ENCODE measurements around the gene ZFP42.
"Not testable (repeated sequence)": the region's sequence is repeated elsewhere in the genome, so short reads cannot be mapped to it uniquely, and the experiment has no call there.

The ZFP42 gene

DNA sequence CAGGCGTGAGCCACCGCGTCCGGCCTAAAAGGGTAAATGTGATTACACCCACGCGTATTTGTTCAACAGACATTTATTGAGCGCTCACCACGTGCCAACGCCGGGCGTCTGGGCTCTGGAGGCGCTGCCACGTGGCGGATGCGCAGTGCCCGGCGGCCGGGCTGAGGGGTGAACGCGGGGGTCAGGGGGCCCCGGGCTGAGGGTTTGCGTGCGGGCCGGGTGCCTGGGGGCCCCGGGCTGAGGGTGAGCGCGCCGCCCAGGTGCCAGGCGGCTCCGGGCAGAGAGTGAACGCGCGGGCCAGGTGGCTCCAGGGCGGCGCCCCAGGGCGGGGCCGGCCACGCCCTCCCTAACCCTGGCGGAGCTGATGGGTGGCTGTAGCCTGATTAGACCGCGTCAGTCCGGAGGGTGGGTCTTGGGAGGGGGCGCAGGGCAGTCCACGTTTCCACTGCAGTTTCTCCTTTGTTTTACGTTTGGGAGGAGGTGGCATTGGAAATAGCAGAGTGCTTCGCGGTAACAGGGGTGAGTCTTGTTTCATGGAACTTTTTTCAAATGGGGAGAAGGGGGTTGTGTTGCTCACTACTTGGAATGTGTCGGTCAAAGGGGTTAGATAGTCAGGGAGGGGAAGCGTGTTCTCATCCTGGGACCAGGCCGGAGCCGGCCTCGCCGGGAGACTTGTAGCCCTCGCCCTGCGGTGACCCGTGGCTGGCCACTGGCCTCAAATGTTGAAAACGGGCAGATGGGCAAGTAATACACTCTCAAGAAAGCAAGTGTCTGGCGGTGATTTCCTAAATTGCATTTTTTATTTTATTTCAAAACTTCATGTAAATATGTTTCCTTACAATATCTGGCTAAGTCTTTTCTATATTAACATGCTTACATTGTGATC is at the start of gene ZFP42:
Gene ZFP42, plus strand, starts transcription at position 450 of the 886 bp plus-strand sequence. CDS start 7,037 bp downstream, outside the sequence.
- DNase-seq: no peak

DNA sequence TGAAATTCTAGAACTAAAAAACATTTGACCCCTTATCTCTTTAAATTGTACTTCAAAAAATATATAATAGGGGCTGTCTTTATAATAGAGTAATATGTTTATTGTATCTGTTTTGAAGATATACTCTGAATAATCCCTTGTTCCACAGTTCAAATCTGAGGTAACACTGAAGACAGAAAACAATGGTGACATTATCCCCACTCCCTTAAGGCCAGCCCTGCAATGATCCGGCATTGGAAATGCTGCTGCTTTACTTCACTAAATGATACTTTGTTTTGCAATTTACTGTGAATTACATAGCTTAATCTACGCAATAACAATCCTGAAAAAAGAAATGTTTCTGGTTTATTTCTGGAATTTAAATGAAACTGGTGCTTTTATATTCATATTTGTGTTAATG is 34.4 kb upstream of the ZFP42 start:
- DNase-seq: no peak

DNA sequence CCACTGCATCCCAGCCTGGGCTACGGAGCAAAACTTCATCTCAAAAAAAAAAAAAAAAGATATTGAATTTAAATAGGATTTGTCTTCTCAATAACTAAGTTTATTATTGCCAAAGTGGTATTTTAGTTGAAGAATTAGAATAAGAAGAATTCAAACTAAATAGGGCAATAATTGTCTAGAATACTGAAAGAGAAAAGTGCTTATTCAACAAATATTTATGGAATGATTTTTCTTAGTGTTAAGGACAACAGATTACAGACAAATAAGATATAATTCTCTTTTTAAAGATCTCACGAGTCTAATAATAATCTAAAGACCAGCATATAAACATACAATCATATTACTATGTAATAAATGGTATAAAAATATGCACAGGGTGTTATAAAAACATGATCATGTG is 33.6 kb upstream of the ZFP42 start:
- no peak for DNase-seq

DNA sequence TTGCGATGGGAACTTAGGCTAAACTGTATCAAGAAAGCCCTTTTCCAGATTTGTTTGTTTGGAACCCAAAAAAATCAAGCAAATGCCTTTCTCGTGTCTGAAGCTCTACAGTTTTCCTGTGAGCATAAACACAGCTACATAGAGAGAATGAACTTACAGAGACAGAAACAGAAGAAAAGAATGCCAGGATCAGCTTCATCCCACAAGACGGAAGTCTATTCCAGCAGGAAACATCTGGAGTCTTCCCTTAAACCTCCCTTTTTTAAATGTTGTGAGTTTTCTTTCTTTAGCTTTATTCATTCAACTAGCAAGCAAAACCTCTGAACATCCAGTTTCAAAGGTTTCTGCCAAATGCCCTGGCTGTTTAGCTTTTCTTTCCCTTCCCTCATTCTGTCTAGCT is 32.6 kb upstream of the ZFP42 start:
- no peak for DNase-seq

DNA sequence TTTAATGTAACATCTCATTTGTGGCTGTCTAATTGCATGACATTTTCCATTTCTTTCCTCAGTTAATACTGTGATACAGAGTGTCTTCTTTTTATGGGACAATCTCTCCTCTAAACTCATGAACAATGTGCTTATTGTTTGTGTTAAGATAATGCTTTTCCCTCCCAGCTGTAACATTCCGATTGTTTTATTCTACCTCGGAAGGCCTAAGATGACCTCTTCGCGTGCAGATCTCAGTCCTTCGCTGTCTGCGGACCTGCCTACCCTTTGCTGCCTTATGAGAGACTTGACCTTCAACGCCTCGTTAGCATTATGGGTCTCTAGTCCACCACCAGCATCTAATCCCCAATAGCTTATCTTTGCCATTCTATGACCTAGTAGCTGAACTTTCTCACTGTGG is 29.8 kb upstream of the ZFP42 start:
- no peak for DNase-seq

DNA sequence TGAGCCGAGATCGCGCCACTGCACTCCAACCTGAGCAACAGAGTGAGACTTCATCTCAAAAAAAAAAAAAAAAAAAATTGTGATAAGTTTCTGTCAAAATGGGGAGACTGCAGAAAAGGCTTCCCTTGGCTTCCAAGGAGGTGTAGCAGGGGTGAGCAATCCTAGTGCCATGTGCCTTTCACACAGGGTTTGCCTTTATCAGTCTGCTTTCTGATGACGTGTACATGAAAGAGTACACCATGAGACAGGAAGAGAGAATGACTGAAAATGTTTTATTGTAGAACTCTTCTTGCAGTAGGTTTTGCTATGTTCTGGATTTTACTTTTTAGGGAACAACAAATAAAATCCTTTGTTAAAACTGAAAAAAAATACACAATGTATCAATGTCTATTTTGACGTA is 23.4 kb upstream of the ZFP42 start:
- DNase-seq: no peak

DNA sequence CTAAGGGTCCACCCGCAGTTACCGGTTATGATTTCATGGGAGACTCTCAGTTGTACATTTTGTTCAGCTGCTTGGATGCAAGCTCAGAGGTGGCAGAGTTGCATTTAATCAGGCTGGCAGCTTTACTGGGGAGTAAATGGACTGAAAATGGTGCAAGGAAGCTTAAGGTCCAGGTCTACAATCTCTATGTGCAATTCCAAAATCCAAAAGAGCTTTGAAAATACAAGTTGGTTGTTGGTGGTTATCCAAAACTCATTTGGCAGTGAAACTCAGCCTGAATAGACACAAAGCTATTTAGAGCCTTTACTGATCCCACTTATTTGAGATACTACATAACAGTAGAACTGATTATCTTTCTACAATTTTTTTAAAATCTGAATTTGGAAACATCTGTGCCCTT is 11.8 kb upstream of the ZFP42 start:
- no peak for DNase-seq

DNA sequence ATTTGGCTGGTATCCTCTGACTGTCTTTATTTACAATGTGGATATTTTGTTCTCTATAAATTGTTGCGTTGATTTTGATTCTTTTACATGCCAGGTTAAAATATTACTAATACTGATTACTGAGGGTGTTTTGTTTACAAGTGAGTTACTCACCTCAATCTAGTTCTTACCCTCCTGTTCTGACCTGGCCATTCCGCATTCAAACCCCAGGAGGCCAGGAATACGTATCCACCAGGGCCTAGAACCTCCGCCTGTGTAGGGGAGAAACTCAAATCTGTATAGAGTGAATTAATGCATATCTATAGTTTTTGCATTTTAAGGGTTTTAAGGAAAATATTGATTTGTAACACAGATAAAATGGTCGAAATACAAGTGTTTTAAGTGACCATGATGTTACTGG is 2.6 kb upstream of the ZFP42 start:
- DNase-seq: no peak

DNA sequence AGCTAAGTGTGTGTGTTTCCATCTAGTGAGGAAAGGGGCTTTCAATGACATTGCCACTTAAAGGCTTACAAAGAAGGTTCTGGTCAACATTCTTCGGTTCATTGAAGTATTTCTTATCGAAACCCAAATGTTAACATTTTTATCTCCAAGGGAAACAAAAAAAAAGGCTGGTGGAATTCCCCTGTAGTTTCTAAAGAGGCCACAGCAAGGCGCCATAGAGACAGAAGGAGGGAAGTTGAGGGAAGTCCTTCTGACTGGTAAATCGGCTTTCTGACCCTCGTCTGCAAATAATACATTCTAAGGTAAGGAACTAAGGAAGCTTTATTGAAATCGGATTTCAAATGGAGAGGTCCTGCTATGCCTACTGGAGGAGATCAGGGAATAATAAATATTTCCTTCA is 1.7 kb upstream of the ZFP42 start:
- no peak for DNase-seq

DNA sequence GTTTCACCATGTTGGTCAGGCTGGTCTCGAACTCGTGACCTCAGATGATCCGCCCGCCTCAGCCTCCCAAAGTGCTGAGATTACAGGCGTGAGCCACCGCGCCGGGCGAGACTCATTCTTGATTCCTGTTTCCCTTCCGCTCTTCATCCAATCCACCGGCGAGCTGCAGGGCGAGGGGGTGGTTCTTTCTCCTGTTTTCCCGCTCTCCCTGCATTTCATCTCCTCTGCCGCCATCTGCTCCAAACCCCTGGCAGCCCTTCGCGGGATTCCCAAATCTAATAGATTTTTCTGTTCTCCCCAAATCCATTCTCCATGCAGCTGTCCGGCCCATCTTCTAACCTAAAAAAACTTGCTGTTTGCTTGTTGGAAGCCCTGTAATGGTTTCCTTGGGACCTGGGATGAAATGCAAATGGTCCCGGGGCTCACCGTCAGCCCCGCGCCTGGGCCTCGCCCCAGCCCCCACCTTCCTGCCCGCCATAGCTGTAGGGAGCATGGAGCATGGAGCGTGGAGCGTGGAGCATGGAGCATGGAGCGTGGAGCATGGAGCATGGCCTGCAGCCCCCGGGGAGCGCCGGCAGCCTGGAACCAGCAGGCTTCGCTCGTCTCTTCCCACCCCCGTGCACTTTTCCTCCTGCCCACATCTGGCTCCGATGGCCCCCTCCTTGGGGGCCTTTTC is 1.1 kb downstream of the ZFP42 start:
- DNase-seq: no peak

DNA sequence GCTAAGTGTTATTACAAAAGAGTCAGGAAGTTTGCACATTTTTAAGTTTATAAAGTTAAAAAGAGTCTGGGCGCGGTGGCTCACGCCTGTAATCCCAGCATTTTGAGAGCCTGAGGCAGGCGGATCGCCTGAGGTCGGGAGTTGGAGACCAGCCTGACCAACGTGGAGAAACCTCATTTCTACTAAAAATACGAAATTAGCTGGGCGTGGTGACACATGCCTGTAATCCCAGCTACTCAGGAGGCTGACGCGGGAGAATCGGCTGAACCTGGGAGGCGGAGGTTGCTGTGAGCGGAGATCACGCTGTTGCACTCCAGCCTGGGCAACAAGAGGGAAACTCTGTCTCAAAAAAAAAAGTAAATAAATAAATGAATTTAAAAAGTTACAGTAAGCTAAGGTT is 2.4 kb downstream of the ZFP42 start:
- not testable (repeated sequence) for DNase-seq

DNA sequence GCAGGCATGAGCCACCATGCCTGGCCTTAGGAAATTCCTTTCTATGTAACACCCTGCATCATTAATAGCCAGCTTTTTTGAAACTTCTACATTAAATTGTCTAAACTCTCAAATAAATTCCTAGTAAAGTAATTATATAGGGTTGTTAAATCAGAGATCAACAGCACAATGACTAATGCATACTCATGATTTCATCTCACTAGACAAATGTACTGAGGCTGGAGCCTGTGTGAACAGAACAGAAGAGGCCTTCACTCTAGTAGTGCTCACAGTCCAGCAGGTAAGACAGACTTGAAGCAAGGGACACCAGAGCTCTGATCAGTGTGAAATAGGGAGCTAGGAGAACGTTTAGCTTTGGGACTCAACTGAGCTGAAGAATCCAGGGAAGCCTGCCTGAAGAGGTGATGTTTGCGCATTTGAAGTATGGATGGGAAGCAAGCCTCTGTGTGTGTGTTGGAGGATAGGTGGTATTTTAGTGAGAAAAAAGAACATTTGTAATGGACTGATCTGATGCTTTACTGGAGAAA is 3.9 kb downstream of the ZFP42 start:
- no peak for DNase-seq

DNA sequence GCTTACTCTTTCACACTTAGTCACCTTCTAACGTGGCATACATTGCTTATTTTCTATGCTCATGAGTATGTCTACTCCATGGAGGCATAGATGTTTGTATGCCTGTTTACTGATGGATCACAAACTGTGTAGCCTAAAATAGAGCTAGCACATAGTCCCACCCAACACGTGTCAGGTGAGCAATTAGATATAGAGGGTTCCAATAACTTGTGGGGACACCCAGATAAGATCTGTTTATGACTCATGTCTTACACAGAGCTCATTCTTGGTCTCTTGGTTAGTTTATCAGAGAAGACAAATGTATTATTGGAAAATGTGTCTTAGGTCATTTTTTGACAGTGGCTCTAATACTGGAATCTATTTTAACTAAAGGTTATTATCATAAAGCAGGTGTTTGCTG is 6.8 kb downstream of the ZFP42 start:
- DNase-seq: no peak

DNA sequence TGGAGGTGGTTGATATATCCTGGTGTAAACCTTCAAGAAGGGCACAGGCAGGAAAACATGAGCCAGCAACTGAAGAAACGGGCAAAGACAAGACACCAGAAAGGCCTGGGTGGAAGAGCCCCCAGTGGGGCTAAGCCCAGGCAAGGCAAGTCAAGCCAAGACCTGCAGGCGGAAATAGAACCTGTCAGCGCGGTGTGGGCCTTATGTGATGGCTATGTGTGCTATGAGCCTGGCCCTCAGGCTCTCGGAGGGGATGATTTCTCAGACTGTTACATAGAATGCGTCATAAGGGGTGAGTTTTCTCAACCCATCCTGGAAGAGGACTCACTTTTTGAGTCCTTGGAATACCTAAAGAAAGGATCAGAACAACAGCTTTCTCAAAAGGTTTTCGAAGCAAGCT is 7.2 kb downstream of the ZFP42 start:
- DNase-seq: no peak

DNA sequence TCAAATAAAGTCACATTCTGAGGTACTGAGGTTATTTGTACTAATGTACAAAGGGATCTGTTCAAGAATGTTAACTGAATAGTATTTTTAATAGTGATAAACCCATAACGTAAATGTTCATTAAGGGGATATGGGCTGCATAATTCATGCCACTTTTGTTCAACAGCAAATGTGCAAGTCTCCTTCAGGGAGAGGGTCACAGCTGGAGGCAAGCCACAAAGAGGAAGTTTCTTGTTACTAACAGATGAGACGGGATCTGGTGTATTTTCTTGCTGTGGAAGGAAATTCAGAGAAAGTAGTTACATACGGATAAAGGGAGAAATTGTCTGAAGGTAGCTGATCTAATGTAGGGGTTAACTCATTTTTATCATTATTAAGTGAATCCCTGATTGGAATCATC is 10.0 kb downstream of the ZFP42 start:
- DNase-seq: no peak

DNA sequence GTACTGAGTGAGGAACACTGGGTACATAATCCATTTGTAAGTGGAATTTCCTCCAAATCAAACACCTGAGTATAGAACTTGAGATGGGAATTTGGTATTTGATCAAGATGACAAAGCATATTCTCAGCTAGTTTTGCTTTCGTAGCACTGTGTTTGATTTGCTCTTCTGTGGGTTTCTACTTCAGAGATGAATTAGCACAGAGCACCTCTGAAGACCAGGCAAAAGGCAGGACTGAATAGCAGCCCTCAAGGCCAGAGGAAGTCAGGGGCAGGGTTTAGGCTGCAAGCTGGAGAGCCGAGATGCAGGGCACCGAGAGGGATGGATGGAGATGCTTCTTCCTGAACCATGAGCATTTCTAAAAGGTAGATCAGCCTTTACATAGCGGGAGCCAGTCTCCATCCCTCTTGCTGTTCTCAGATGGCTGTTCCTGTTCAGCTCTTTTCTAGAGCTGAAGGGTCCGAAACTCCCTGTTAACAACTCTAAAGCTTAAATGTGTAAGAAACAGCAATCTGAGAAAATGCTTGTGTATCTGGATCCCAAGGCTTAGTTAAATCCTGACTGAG is 10.8 kb downstream of the ZFP42 start:
- no peak for DNase-seq

DNA sequence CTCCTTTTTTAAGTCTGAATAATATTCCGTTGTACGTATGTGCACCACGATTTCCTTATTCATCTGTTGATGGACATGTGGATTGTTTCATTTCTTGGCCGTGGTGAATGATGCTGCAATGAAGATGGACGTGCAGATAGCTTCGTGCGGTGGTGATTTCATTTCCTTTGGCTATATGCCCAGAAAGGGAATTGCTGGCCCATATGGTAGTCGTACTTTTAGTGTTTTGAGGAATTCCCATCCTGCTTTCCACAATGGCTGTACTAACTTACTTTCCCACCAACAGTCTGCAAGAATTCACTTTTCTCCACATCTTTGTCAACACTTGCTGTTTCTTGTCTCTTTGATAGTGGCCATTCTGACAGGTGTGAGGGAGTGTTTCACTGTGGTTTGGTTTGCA is 12.8 kb downstream of the ZFP42 start:
- peak; percentile 52 for DNase-seq

DNA sequence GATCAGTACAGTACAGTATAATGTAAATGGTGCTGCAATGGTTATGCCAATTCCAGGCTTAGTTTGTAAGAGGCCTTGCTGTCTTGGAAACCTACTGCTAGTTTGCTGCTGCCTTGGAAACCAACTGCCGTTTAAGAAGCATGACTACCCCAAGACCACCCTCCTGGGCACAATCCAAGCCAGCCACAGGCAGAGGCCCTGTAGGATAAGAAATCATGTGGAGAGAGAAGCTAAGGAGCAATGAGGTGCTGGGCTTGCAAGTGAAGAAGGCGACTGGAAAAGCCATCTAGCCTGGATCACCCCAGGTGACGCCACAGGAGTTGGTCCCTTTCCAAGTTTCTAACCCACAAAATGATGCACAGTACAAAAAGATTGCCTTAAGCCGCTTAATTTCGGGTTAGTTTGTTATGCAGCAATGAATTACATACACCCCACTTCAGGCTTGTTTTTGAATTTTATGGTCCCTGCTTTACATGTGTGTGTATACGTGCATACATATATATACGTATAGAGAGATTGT is 16.9 kb downstream of the ZFP42 start:
- no peak for DNase-seq

DNA sequence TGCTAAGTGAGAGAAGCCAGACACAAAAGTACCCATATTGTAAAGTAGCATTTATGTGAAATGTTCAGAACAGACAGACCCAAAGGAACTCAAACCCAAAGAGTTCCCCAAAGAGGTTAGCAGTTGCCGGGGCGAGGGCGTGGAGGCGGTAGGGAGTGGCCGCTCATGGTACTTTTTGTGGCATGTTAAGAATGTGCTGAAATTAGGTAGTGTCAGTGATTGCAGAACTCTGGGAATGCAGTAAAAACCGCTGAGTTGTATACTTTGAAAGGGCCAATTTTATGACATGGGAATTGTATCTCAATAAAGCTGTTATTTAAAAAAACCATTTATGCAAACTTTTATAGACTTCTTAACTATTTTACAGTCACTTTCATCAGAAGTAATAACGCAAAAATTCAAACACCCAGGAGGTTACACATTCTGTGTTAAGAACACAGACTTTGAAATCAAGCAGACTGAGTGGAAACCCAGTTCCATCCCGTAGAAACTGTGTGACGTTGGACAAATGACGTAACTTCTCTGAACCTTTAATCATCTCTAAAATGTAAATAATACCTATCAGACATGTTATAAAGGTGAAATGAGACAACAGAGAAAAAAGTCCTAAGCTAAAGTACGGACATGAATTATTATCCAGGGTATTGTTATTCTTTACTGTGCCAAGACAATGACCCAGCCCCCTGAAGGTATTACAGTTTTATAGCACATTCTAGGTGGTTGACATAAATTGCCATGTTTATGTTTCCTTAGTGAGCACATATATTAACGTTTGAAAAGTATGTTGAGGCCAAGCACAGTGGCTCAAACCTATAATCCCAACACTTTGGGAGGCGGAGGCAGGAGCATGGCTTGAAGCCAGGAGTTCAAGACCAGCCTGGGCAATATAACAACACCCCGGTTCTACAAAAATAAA is 19.7 kb downstream of the ZFP42 start:
- DNase-seq: no peak

DNA sequence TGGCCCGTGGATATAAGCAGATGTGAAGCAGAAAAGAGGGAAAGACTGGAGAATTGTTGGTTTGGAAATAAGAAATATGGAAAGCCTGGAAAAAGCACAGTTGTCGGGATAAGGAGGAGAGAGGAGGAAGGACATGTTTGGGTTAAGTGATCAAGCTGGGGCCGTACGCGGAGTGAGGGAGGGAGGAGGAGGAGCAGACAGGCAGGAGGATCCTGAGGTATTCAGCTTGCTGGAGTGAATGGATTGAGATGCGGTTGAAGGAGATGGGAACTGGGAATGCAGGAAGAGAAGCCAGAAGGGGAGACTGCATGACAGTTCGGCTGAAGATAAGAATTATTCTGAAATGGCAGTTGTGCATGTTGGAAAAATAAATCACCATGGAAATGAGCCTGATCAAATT is 21.2 kb downstream of the ZFP42 start:
- DNase-seq: no peak

DNA sequence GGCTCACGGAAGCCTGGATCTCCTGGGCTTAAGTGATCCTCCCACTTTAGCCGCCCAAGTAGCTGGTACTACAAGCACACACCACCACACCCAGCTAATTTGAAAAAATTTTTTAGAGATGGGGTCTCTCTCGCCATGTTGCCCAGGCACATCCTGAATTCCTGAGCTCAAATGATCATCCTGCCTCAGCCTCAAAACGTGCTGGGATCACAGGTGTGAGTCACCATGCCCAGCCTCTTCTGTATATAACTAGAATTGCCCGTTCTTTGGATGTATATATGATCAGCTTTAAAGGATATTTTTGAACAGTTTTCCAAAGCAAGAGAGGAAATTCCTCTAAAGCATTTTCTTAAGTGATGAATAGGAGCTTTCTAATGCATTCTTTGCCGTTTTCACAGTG is 22.7 kb downstream of the ZFP42 start:
- no peak for DNase-seq

DNA sequence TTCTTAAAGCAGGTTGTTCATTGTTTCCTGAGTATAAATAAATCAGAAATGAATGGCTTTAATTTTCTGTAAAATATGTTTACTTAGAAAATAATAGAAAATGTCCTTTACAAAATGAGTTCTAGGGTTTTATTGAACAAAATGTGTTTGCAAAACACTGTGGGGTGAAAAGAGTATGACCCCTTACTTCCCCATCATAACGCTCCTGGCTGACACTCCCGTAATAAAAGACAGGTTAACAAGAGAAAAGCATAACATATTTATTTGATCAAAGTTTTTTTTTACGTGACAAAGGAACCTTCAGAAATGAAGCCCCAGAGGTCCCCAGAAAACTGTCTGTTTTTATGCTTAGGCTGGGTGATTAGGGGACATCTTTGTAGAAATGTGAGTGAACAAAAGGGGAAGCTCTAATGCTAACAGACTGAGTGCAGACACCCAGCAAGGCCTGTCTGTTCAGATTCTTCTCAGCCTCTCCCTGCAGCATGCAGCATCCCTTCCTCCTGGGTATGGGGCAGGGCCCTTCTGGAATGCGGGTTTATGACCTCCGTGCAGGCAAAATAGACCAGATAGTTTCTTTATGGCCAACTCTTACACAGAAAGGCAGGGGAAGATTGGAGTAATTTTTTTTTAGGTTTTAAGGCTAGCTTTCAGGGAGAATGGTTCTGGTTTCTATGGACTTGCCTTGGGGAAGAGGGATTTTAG is 26.1 kb downstream of the ZFP42 start:
- no peak for DNase-seq

Measured in NCI-H2029 treated with DMSO at 0.1 percent for 48 hours (cell line).